Liver (tissue), 9 donors: Measurements from ENCODE around the gene SCLY. TPM values are rescaled to one million over a fixed set of nuclear protein-coding genes. Genes with fewer than 3 reads are reported as not detected.
A peak's percentile ranks its signal among the peaks of the same experiment; 100 is the strongest.

Source experiments
- DNase-seq: peaks from one replicate; pipeline ENCODE4 v3.0.0-alpha.2; 2017; ENCODE audit warnings: low spot score
- H3K27ac ChIP-seq, 2 donors: one replicate each; pipeline ENCODE4 v1.7.0; 2013; ENCODE audit warnings: inconsistent platforms in 2 of 2, low read length in 2 of 2, control low read depth in 1 of 2, low read depth in 1 of 2, mild to moderate bottlenecking in 1 of 2
- H3K27me3 ChIP-seq, 4 donors: one replicate each; pipeline versions ENCODE4 v1.6.1 to v1.7.0; 2013; ENCODE audit warnings: low read length in 3 of 4, inconsistent platforms in 1 of 4, mild to moderate bottlenecking in 1 of 4, moderate library complexity in 1 of 4; ENCODE audit not compliant: control insufficient read depth in 4 of 4, insufficient read depth in 4 of 4
- H3K36me3 ChIP-seq, 4 donors: one replicate each; pipeline versions ENCODE4 v1.6.1 to v1.7.0; 2013; ENCODE audit warnings: low read length in 3 of 4, mild to moderate bottlenecking in 3 of 4, low read depth in 1 of 4, moderate library complexity in 1 of 4; ENCODE audit not compliant: control insufficient read depth in 4 of 4, insufficient read depth in 3 of 4
- H3K4me1 ChIP-seq, 4 donors: one replicate each; pipeline versions ENCODE4 v1.6.1 to v1.7.0; 2013; ENCODE audit warnings: low read length in 3 of 4, mild to moderate bottlenecking in 3 of 4, moderate library complexity in 1 of 4; ENCODE audit not compliant: control insufficient read depth in 4 of 4, insufficient read depth in 4 of 4
- H3K4me3 ChIP-seq, 3 donors: one replicate each; pipeline versions ENCODE4 v1.6.1 to v1.7.0; 2013; ENCODE audit warnings: low read length in 3 of 3, control low read depth in 1 of 3, low read depth in 1 of 3, mild to moderate bottlenecking in 1 of 3
- H3K9ac ChIP-seq, 2 donors: one replicate each; pipeline ENCODE4 v1.7.0; 2013; ENCODE audit warnings: low read length in 2 of 2, mild to moderate bottlenecking in 2 of 2, moderate library complexity in 2 of 2, control low read depth in 1 of 2, low read depth in 1 of 2
- H3K9me3 ChIP-seq, 4 donors: one replicate each; pipeline versions ENCODE4 v1.6.1 to v1.7.0; 2013; ENCODE audit warnings: low read length in 3 of 4; ENCODE audit not compliant: control insufficient read depth in 4 of 4
- ATF3 ChIP-seq: IDR thresholded peaks from 2 replicates; pipeline ENCODE4 v1.6.1; 2016; ENCODE audit warnings: antibody characterized with exemption
- CTCF ChIP-seq: fragments of 150-350 bp; IDR thresholded peaks from 2 replicates; pipeline ENCODE4 v1.5.1; 2017; ENCODE audit warnings: improper control_type of control experiment, low read depth, low read length; ENCODE audit not compliant: missing input control
- EGR1 ChIP-seq, 2 donors: IDR thresholded peaks; 2 replicates each; pipeline ENCODE4 v1.6.1; 2016 to 2018; ENCODE audit warnings: antibody characterized with exemption in 2 of 2, low read depth in 2 of 2
- FOXA1 ChIP-seq: IDR thresholded peaks from 2 replicates; pipeline ENCODE4 v1.6.1; 2016; ENCODE audit warnings: antibody characterized with exemption
- FOXA2 ChIP-seq: IDR thresholded peaks from 2 replicates; pipeline ENCODE4 v1.6.1; 2016; ENCODE audit warnings: antibody characterized with exemption
- GABPA ChIP-seq, 2 donors: IDR thresholded peaks in 1 of 2; conservative IDR thresholded peaks in 1 of 2; 2 replicates each; pipeline ENCODE4 v1.6.1; 2016; ENCODE audit warnings: antibody characterized with exemption in 2 of 2, mild to moderate bottlenecking in 1 of 2, moderate library complexity in 1 of 2
- HNF4A ChIP-seq, 2 donors: conservative IDR thresholded peaks; 2 replicates each; pipeline ENCODE4 v1.6.1; 2016; ENCODE audit warnings: antibody characterized with exemption in 2 of 2, mild to moderate bottlenecking in 2 of 2
- HNF4G ChIP-seq: IDR thresholded peaks from 2 replicates; pipeline ENCODE4 v1.6.1; 2016; ENCODE audit warnings: antibody characterized with exemption
- JUND ChIP-seq, 2 donors: IDR thresholded peaks; 2 replicates each; pipeline ENCODE4 v1.6.1; 2016; ENCODE audit warnings: antibody characterized with exemption in 2 of 2
- MAX ChIP-seq: IDR thresholded peaks from 2 replicates; pipeline ENCODE4 v1.6.1; 2016; ENCODE audit warnings: antibody characterized with exemption
- NR2F2 ChIP-seq: IDR thresholded peaks from 2 replicates; pipeline ENCODE4 v1.6.1; 2016; ENCODE audit warnings: antibody characterized with exemption
- RAD21 ChIP-seq, 2 donors: IDR thresholded peaks; 2 replicates each; pipeline ENCODE4 v1.6.1; 2016; ENCODE audit warnings: antibody characterized with exemption in 2 of 2, mild to moderate bottlenecking in 2 of 2
- REST ChIP-seq: IDR thresholded peaks from 2 replicates; pipeline ENCODE4 v1.6.1; 2016; ENCODE audit warnings: antibody characterized with exemption, mild to moderate bottlenecking
- RXRA ChIP-seq, 2 donors: IDR thresholded peaks; 2 replicates each; pipeline ENCODE4 v1.6.1; 2017 to 2018; ENCODE audit warnings: antibody characterized with exemption in 2 of 2, mild to moderate bottlenecking in 1 of 2
- SP1 ChIP-seq: IDR thresholded peaks from 2 replicates; pipeline ENCODE4 v1.6.1; 2018; ENCODE audit warnings: antibody characterized with exemption, mild to moderate bottlenecking
- YY1 ChIP-seq: IDR thresholded peaks from 2 replicates; pipeline ENCODE4 v1.6.1; 2016; ENCODE audit warnings: antibody characterized with exemption, mild to moderate bottlenecking
- ZBTB33 ChIP-seq: IDR thresholded peaks from 2 replicates; pipeline ENCODE4 v1.6.1; 2016; ENCODE audit warnings: antibody characterized with exemption
- WGBS: extraction: QIAGEN DNeasy Blood & Tissue Kit; methylation state at CpG from one replicate; pipeline ENCODE4 v1.1.7; 2013; 5-methylcytosine and 5-hydroxymethylcytosine counted together
- polyA plus RNA-seq, 2 donors: library from polyadenylated mRNA; stranded (reverse) in 1 of 2; unstranded in 1 of 2; fragments of 200-250 nt in 1 of 2; fragments of >200 nt in 1 of 2; fragmentation: Nextera tagmentation in 1 of 2; extraction: Ambion mirVana in 1 of 2; gene quantifications; one replicate each; pipeline versions ENCODE4 v1.2.1 to v1.2.3, GENCODE V29; 2013 to 2015
- total RNA-seq, 2 donors: library from RNA; depleted of rRNA; stranded (reverse); fragments of >200 nt; gene quantifications; one replicate each; pipeline ENCODE4 v1.2.3, GENCODE V29; 2014
- donor health status: healthy.
- donor health status: healthy.
- donor health status: healthy.
- donor health status: healthy.
- donor health status: healthy.

The SCLY gene
- total and polyA plus RNA-seq, 4 donors: 21.6 to 39.2 (median 25.0) TPM

GRCh38 chr2:238063414-238064189, 2.8 kb downstream of the SCLY start:
- peaks cover 0 to 11% (median 3%) of the 10 kb centered on the region in 4 donors for H3K36me3 ChIP-seq
- peak overlapping the region in 1 of 3 donors; percentile 20 for H3K4me3 ChIP-seq
- no peak for DNase-seq
- H3K9me3 ChIP-seq: no peaks in the 10 kb centered on the region
- 65% methylated on average over 8 of the region's 8 CpGs for WGBS
- H3K9ac ChIP-seq: no peak overlapping the region
- H3K27me3 ChIP-seq: no peaks in the 10 kb centered on the region
- H3K4me1 ChIP-seq: peaks cover 10 to 69% (median 44%) of the 10 kb centered on the region in 4 donors
- TF ChIP-seq HNF4A (conservative IDR thresholded peaks at IDR 0.05) (peak; percentile 95 to 99), HNF4G (peak; percentile 95), ATF3 (no peak), RAD21 (IDR thresholded peaks at IDR 0.05) (peak in 1 of 2 donors; percentile 43), SP1 (peak; percentile 90), ZBTB33 (no peak), MAX (no peak), GABPA (IDR thresholded peaks at IDR 0.05 in 1 of 2, conservative IDR thresholded peaks at IDR 0.05 in 1 of 2) (no peak), NR2F2 (peak; percentile 78), FOXA1 (no peak), CTCF (no peak), YY1 (peak; percentile 28), JUND (IDR thresholded peaks at IDR 0.05) (peak in 1 of 2 donors; percentile 46), RXRA (IDR thresholded peaks at IDR 0.05) (peak; percentile 78 to 92)
- H3K27ac ChIP-seq: peak overlapping the region; percentile 30 to 67

- Histone ChIP-seq H3K9me3 (no peaks in the 10 kb centered on the region), H3K27ac (peak overlapping the region; percentile 30 to 67), H3K36me3 (peaks cover 3 to 15% (median 3%) of the 10 kb centered on the region in 4 donors), H3K27me3 (no peaks in the 10 kb centered on the region), H3K4me1 (peaks cover 10 to 75% (median 48%) of the 10 kb centered on the region in 4 donors), H3K4me3 (no peak overlapping the region), H3K9ac (no peak overlapping the region)
- TF ChIP-seq EGR1 (IDR thresholded peaks at IDR 0.05; ENCODE audit: low read depth in 2 of 2) (no peak), NR2F2 (peak; percentile 16), ZBTB33 (peak; percentile 23), SP1 (no peak), GABPA (IDR thresholded peaks at IDR 0.05 in 1 of 2, conservative IDR thresholded peaks at IDR 0.05 in 1 of 2) (peak in 1 of 2 donors; percentile 18), YY1 (peak; percentile 48), MAX (peak; percentile 35), RAD21 (IDR thresholded peaks at IDR 0.05) (no peak), ATF3 (no peak), REST (no peak), RXRA (IDR thresholded peaks at IDR 0.05) (peak in 1 of 2 donors; percentile 16), FOXA2 (no peak), HNF4A (conservative IDR thresholded peaks at IDR 0.05) (peak; percentile 43 to 56), JUND (IDR thresholded peaks at IDR 0.05) (peak in 1 of 2 donors; percentile 28), HNF4G (no peak)
- DNase-seq: no peak
- WGBS: 39% methylated on average over 7 of the region's 7 CpGs
Observed at GRCh38 chr2:238064376-238064775, 3.6 kb downstream of the SCLY start.
